Measurements from ENCODE around the gene SEMA6B.

The SEMA6B gene

DNA sequence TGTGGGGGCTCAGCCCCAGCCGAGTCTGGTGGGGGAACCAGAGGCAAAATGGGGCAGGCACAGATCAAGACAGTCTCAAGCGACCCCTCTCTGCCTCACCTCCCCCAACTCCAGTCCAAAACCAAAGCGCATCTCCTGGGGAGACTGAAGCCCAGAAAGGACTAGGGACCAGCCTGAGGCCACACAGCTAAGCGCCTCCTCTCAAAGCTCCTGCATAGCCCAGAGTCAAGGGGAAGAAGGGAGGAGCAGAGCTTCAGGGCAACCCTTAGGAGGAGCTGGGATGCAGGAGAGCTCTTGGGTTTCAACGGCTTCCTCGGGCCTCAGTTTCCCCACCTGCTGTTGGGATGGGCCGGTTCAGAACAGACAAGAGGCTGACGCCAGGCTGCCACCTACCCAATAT is 19.9 kb upstream of the SEMA6B start:
- TF ChIP-seq, protein P1, sequence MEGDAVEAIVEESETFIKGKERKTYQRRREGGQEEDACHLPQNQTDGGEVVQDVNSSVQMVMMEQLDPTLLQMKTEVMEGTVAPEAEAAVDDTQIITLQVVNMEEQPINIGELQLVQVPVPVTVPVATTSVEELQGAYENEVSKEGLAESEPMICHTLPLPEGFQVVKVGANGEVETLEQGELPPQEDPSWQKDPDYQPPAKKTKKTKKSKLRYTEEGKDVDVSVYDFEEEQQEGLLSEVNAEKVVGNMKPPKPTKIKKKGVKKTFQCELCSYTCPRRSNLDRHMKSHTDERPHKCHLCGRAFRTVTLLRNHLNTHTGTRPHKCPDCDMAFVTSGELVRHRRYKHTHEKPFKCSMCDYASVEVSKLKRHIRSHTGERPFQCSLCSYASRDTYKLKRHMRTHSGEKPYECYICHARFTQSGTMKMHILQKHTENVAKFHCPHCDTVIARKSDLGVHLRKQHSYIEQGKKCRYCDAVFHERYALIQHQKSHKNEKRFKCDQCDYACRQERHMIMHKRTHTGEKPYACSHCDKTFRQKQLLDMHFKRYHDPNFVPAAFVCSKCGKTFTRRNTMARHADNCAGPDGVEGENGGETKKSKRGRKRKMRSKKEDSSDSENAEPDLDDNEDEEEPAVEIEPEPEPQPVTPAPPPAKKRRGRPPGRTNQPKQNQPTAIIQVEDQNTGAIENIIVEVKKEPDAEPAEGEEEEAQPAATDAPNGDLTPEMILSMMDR (IDR thresholded peaks at IDR 0.05; ENCODE audit: low read length, missing control alignments) = no peak
- DNase-seq (ENCODE audit: low read depth) = no peak

DNA sequence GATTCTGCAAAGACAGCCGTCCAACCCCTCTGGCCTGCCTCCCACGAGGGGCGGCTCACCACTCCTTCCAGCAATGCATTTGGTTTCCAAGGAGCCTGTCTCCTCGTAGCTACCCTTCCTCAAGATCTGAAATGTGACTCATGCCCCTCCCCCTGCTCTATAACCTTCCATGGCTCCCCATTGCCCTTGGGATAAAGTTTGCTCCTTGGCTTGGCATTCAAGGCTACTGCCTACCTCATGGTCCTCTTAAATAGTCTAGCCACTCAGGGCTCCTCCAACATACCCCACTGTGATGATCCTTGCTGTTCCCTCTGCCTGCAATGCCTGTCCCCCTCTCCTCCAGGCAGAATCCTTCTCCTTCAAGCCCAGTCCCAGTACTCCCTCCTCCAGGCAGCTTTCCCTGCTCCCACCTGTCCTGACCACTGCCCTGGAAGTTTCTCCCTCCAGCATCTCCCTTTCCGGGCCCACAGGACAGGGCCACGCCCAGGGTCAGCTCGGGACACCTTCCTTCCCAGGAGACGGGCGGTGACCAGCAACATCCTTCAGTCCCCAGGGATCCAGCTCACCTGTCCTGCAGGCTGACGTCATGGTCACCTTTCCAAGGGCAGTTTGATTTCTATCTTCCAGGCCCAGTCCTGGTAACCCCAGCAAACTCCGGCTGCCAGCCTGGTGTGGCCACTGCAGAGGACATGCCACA is 19.2 kb upstream of the SEMA6B start:
- H3K4me3 ChIP-seq (replicated peaks; ENCODE audit: low read depth, low read length) = no peak overlapping the region
- DNase-seq (ENCODE audit: low read depth) = no peak
- TF ChIP-seq, protein P1 (IDR thresholded peaks at IDR 0.05; ENCODE audit: low read length, missing control alignments) = no peak

More for the DNA sequence above, 19.9 kb upstream of the SEMA6B start:
- H3K4me3 ChIP-seq (replicated peaks; ENCODE audit: low read depth, low read length) = peak overlapping the region; percentile 63

DNA sequence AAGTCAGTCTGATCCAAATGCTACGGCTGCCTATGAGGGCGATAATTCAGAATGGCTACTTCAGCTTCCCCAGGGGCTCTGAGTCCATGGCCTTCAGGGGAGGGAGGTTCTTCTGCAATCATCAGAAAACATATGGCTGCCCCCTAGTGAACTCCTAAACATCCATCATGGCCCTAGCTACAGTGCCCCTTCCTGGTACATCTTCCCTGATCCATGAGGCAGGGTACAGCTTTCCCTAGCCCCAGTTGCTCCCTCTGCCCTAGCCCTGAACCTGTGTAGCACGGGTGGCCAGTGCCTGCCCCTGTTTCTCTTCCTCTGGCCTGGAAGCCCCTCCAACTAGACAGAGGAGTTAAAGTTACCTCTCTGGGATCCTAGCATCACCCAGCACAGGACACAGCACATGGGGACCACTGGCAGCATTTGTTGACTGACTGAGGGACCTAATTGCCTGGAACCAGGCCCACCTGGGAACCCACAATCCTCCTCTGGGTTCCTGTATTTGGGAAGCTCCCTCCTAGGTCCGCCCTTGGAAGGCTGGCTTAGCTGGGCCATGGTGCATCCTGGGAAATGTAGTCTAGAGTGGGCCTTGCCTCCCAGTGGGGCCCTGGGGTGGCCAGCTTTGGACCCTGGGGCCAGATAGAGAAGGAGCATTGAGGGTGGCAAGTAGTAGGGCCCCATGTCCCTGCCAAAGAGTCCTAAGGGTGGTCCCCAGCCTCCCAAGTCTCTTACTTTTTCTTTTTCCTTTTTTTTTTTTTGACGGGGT is 17.7 kb upstream of the SEMA6B start:
- peak; percentile 48 for DNase-seq (ENCODE audit: low read depth)
- TF ChIP-seq, protein P1 (IDR thresholded peaks at IDR 0.05; ENCODE audit: low read length, missing control alignments) = no peak
- no peak overlapping the region for H3K4me3 ChIP-seq (replicated peaks; ENCODE audit: low read depth, low read length)

DNA sequence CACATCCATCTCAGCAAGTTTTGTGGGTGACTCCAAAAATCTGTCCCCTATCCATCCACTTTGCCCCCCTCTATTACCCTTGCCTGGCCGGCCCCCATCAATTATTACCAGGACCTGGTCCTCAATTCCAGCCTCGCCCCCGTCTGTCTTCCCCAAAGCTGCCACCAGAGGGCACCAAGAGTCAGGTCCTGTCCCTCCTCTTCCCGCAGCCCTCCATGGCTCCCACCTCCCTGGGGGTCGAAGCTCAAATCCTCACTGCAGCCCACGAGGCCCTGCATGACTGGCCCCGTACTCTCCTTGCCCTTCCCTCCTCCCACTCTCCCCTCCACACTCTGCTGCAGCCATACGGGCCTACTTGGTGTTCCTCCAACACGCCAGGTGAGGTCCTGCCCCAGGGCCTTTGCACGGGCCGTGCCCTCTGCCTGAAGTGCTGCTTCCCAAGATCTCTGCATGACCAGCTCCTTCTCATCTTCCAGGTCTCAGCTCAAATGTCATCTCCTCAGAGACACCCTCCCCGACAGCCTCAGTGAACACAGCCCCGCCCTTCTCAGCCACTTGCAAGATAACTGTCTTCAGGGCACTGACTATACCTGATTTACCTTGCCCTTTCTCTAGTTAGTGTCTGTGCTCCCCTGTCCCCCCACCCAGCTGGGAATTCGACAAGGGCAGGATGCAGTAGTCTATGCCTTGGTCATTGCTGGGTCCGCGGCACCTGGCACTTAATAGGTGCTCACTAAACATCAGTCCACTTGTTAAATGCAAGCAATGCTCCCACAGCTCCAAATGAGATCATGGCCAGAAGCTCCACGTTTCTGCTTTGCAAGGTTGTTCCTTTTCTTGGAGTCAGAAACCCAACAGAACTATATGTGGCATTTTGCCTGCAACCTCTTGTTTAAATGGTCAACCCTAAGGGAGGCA is 16.8 kb upstream of the SEMA6B start:
- TF ChIP-seq, protein P1 (IDR thresholded peaks at IDR 0.05; ENCODE audit: low read length, missing control alignments) = peak; percentile 77
- DNase-seq (ENCODE audit: low read depth) = peak; percentile 73
- H3K4me3 ChIP-seq (replicated peaks; ENCODE audit: low read depth, low read length) = no peak overlapping the region

DNA sequence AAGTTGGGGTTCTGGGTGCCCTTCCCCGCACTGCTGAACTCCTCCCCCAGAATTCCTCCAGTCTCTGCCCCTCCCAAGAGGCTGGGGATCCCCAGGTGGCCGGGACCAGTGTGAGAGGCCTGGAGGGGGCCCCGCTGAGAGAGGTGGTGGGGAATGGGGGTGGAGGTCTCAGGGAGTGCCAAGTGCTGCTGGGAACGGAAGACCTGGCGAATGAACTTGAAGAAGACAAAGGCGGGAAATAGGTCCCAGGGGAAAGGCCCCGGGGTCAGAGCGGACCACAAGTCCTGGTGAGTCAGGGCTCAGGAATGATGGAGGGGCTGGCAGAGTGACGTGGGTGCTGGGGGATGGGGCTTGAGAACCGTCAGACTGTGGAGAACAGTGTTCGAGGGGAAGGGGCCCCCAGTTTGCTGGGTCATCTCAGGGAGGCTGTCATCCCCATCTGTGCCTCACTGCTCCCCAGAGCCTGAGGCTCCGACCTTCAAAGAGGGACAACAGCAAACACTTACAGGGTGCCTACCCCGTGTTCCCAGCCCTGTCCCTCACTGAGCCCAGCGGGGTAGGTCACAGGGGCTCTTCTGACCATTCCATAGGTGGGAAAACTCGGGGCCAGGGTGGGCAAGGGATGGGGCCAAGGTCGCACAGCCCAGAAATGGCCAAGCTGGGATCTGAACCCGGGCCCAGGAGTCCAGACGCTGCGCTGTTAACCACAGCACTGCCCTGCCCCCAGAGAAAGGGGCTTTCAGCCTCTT is 16.0 kb upstream of the SEMA6B start:
- TF ChIP-seq, protein P1 (IDR thresholded peaks at IDR 0.05; ENCODE audit: low read length, missing control alignments) = no peak
- DNase-seq (ENCODE audit: low read depth) = peak; percentile 99
- no peak overlapping the region for H3K4me3 ChIP-seq (replicated peaks; ENCODE audit: low read depth, low read length)

DNA sequence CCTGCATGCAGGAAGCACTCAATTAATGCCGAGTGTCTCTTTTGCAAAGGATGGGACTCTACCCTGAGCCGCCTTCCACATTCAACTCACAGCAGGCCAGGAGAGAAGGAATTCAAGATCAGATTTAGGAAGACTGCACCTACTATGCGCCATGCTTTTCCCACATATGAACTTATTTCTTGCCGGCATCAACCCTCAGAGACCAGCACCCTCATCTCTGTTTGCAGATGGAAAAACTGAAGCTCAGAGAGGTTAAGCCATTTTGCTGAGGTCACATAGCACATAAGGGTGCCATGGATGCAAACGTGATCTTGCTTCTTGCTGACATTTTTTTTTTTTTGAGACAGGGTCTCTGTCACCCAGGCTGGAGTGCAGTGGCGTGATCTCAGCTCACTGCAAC is 14.2 kb upstream of the SEMA6B start:
- no peak overlapping the region for H3K4me3 ChIP-seq (replicated peaks; ENCODE audit: low read depth, low read length)
- TF ChIP-seq, protein P1 (IDR thresholded peaks at IDR 0.05; ENCODE audit: low read length, missing control alignments) = no peak
- no peak for DNase-seq (ENCODE audit: low read depth)
